Myocyte (in vitro differentiated cells): ENCODE results near the gene TSPY3. TPM values are rescaled to one million over a fixed set of nuclear protein-coding genes. Genes with fewer than 3 reads are reported as not detected.
"Not testable (repeated sequence)": the region's sequence is repeated elsewhere in the genome, so short reads cannot be mapped to it uniquely, and the experiment has no call there.

Experiments used
- DNase-seq: peaks from one replicate; pipeline ENCODE4 v3.0.0-alpha.2; 2012; ENCODE audit warnings: low read depth
- polyA plus RNA-seq: library from polyadenylated mRNA; unstranded; fragments of >200 nt; gene quantifications from one replicate; pipeline ENCODE4 v1.2.1, GENCODE V29; 2012; ENCODE audit warnings: missing spikeins
- total RNA-seq: library from RNA; depleted of rRNA; stranded (reverse); fragments of >200 nt; gene quantifications from 2 replicates; pipeline ENCODE4 v1.2.3, GENCODE V29; 2014

TSPY3 gene
- not detected in 2 replicates for total RNA-seq
- not detected for polyA plus RNA-seq

DNA sequence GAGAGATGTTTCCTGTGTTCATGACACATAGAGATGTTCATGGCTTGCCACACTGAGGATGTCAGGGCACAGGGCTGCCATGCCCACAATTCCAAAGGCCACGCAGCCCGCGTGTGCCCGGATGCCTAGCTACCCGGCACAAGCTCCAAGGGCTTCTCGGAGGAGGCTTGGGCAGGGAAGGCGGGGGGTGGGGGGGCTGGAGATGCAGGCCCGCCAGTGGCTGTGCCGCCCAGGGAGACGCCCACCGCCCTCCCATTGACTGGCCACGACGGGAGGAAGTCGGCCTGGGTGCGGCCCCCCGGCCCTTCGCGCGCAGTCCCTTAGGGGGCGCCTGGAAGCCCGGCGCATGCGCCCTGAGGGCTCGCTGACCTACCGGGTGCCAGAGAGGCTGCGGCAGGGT, at the start of gene TSPY3:
Gene TSPY3 (plus strand): TSS at position 301 of the 400 bp plus-strand sequence. CDS start 46 bp downstream, at position 347.
- DNase-seq: not testable (repeated sequence)

DNA sequence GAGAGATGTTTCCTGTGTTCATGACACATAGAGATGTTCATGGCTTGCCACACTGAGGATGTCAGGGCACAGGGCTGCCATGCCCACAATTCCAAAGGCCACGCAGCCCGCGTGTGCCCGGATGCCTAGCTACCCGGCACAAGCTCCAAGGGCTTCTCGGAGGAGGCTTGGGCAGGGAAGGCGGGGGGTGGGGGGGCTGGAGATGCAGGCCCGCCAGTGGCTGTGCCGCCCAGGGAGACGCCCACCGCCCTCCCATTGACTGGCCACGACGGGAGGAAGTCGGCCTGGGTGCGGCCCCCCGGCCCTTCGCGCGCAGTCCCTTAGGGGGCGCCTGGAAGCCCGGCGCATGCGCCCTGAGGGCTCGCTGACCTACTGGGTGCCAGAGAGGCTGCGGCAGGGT, 40.7 kb upstream of the TSPY3 start, which contains the start of gene TSPY8:
Gene TSPY8 (plus strand): TSS at position 301 of the 400 bp plus-strand sequence. CDS start 46 bp downstream, at position 347.
- DNase-seq: not testable (repeated sequence)

DNA sequence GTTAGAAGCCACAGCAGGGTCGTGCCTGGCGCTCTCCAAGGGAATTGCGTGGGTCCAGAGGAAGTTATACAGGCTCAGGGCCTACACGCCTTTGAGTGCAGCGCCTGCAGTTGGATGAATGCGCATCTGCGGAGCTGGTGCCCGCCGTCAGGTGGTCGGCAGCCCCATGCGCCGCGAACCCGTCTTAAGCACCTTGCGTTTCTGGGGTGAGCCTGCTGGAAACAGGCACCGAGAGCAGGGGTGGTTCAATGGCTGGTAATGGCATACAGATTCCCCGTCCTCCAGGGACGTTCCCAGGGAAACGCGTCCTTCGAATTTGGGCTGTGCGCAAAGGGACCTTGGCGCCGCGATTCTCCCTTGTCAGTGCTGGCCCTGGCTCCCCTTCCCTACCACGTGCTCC, 1.7 kb upstream of the TSPY3 start:
- DNase-seq: not testable (repeated sequence)

Other genes starting within 250 kb of the TSPY3 start
- gene TSPY4, start 61.0 kb upstream of the TSPY3 start, total RNA-seq: not detected in 2 replicates
- not detected in 2 replicates for gene TSPY8, start 40.6 kb upstream of the TSPY3 start, total RNA-seq
- not detected in 2 replicates for gene TSPY1, start 68.5 kb downstream of the TSPY3 start, total RNA-seq
- gene TSPY9, start 88.8 kb downstream of the TSPY3 start, total RNA-seq: not detected in 2 replicates
- gene TSPY10, start 129.5 kb downstream of the TSPY3 start, total RNA-seq: not detected in 2 replicates